ENCODE data around the gene TMEM89. TPM values are rescaled to one million over a fixed set of nuclear protein-coding genes. Genes with fewer than 3 reads are reported as not detected.

TMEM89 gene
- polyA plus RNA-seq, 1 experiment: not detected

DNA sequence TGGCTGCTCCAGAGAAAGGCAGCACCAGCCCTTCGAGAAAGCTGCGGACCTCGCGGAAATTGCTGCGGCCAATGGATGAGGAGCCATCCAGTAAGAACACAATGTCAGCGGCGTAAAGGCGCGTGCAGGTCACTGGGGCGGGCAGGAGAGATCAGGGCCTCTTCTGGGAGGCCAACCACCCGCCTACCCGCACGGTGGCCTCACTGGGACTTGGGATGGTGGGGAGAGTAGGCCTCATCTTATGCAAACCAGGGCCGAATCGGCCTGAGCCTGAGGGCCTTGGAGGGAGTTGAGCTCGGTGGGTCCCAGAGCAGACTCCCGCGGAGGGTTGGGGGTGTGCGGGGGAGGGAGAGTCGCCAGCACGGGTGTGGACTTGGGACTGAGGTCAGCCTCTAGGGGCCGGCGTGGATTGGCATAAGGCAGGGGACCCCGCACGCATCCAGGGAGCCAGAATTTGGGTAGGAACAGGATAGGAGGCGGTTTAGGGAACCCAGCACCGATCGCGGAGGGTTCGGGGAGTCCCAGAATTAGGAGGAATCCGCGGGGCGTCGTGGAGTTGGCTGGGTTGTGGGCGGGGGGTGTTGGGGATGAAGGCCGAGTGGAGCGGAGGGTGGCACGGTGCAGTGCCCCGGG, 27.0 kb downstream of the TMEM89 start:
- POLR2A ChIA-PET: no interaction called here
- Histone ChIP-seq H3K27me3 (ENCODE audit: control insufficient read depth, insufficient read depth, low read length) (no peaks in the 10 kb centered on the region), H3K4me3 (ENCODE audit: low read depth, low read length) (peak overlapping the region; percentile 65), H3K27ac (ENCODE audit: low read depth, low read length) (peak overlapping the region; percentile 65), H3K9me3 (ENCODE audit: control insufficient read depth, insufficient read depth, low read length) (no peaks in the 10 kb centered on the region; the same call in 1 of the 2 replicates)
- TF ChIP-seq, protein P1, sequence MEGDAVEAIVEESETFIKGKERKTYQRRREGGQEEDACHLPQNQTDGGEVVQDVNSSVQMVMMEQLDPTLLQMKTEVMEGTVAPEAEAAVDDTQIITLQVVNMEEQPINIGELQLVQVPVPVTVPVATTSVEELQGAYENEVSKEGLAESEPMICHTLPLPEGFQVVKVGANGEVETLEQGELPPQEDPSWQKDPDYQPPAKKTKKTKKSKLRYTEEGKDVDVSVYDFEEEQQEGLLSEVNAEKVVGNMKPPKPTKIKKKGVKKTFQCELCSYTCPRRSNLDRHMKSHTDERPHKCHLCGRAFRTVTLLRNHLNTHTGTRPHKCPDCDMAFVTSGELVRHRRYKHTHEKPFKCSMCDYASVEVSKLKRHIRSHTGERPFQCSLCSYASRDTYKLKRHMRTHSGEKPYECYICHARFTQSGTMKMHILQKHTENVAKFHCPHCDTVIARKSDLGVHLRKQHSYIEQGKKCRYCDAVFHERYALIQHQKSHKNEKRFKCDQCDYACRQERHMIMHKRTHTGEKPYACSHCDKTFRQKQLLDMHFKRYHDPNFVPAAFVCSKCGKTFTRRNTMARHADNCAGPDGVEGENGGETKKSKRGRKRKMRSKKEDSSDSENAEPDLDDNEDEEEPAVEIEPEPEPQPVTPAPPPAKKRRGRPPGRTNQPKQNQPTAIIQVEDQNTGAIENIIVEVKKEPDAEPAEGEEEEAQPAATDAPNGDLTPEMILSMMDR (IDR thresholded peaks at IDR 0.05; ENCODE audit: low read depth, low read length): no peak
- CTCF ChIA-PET: no interaction called here
- no peak for DNase-seq (ENCODE audit: low read depth, low spot score)

DNA sequence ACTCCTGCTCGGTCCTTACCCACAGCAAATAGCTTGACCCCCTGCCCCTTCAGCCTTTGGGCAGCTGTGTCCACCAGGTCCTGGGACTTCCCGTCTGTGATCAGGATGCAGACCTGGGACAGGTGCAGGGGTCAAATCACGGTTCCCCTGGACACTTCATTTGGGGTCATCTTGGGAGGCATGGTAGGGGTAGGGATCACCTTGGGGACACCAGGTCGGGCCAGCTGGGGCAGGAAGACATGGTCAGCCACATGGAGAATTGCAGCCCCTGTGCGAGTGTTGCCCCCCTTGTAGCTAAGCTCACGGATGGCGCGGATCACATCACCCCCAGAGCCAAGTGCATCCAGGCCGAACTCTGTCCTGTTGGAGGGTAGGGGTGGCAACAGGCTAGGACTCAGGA, 28.2 kb downstream of the TMEM89 start:
- H3K4me3 ChIP-seq (ENCODE audit: low read depth, low read length): peak overlapping the region; percentile 65
- DNase-seq (ENCODE audit: low read depth, low spot score): no peak
- H3K9me3 ChIP-seq (ENCODE audit: control insufficient read depth, insufficient read depth, low read length): no peaks in the 10 kb centered on the region; the same call in 1 of the 2 replicates
- TF ChIP-seq, protein P1 (IDR thresholded peaks at IDR 0.05; ENCODE audit: low read depth, low read length): no peak
- ChIA-PET CTCF (no interaction called here), POLR2A (interaction anchor here (0.8 kb wide), 1 partner anchor 37 kb away, joined by 3 read pairs; the partner anchor contains the start of gene PFKFB4)
- H3K27ac ChIP-seq (ENCODE audit: low read depth, low read length): no peak overlapping the region
- H3K27me3 ChIP-seq (ENCODE audit: control insufficient read depth, insufficient read depth, low read length): no peaks in the 10 kb centered on the region

DNA sequence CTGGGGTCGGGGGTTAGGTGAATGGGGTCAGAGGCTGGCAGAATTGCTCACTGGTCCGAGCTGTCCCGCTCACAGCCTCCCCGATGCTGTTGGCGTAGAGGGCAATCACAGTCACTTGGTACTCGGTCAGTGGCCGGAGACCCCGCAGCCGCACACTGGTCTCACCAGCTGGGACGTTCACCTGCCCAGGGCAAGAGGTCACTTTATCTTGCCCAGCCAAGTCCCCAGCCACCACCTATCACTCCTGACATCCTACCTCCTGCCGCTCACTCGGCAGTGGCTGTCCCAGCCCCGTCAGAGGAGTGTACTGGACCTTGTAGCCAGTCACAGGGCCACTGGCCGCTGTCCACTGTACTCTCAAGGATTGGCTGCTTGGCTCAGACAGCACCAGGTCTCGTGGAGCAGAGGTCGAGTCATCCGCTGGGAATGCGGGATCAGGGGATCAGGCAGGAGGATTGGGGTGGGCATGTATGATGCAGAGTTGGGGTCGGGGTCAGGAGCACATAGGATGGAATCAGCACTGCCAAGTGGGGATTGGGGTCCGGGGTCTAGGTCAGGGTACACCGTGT, 29.0 kb downstream of the TMEM89 start:
- H3K27ac ChIP-seq (ENCODE audit: low read depth, low read length): no peak overlapping the region
- CTCF ChIA-PET: interaction anchor here (0.6 kb wide), 1 partner anchor 29 kb away, joined by 5 read pairs; no protein-coding TSS in a partner anchor
- TF ChIP-seq, protein P1 (IDR thresholded peaks at IDR 0.05; ENCODE audit: low read depth, low read length): no peak
- DNase-seq (ENCODE audit: low read depth, low spot score): no peak
- H3K9me3 ChIP-seq (ENCODE audit: control insufficient read depth, insufficient read depth, low read length): no peaks in the 10 kb centered on the region; the same call in 1 of the 2 replicates
- POLR2A ChIA-PET: no interaction called here
- H3K4me3 ChIP-seq (ENCODE audit: low read depth, low read length): no peak overlapping the region
- no peaks in the 10 kb centered on the region for H3K27me3 ChIP-seq (ENCODE audit: control insufficient read depth, insufficient read depth, low read length)

DNA sequence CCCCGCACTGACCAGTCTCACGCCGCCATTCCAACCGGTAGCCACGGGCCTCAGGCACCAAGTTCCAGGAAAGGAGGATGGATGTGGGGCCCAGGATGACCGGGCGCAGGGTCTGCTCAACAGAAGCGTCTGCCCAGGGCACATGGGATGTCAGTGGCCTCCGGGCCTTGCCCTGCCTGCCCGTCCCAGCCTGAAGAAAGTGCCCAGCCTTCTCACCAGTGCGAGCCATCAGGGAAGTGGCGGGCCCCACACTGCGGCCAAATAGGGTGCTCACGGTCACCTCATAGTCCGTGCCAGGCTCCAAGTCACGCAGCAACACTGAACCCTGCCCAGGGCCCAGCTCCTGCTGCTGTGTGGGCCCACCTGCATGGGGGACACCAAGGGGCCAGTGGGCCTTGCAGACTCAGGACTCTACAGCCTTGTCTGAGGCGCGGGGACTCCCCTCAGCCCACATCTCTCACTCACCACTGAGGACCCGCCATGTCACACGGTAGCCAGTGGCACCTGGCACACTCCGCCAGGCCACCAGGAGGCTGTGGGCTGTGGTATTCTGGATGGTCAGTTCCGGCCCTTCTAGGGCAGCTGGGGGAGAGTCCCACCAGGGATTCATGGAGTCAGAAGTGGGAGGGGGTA, 29.6 kb downstream of the TMEM89 start:
- H3K27me3 ChIP-seq (ENCODE audit: control insufficient read depth, insufficient read depth, low read length): no peaks in the 10 kb centered on the region
- H3K27ac ChIP-seq (ENCODE audit: low read depth, low read length): no peak overlapping the region
- ChIA-PET POLR2A (no interaction called here), CTCF (interaction anchor here (0.6 kb wide), 1 partner anchor 28 kb away, joined by 5 read pairs; no protein-coding TSS in a partner anchor)
- TF ChIP-seq, protein P1 (IDR thresholded peaks at IDR 0.05; ENCODE audit: low read depth, low read length): no peak
- DNase-seq (ENCODE audit: low read depth, low spot score): no peak
- H3K4me3 ChIP-seq (ENCODE audit: low read depth, low read length): no peak overlapping the region
- H3K9me3 ChIP-seq (ENCODE audit: control insufficient read depth, insufficient read depth, low read length): no peaks in the 10 kb centered on the region; the same call in 1 of the 2 replicates

DNA sequence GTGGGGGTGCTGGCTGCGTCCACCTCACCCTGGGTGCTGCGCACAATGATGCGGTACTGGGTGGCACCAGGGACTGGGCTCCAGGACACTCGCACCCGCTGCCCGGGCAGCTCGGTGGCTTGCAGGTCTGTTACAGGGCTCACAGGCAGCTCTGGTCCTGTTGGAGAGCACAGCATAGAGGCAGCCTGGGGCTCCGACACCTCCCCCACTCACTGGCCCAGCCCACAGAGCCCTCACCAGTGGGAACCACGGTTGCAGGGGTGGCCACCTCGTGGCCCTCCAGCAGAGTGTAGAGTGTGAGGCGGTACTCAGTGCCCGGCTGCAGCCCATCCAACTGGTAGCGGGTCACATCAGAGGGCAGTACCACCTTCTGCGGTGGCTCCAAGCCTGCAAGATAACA, 30.1 kb downstream of the TMEM89 start:
- CTCF ChIA-PET: no interaction called here
- POLR2A ChIA-PET: no interaction called here
- no peak for DNase-seq (ENCODE audit: low read depth, low spot score)

More for the DNA sequence above, 30.1 kb downstream of the TMEM89 start:
- Histone ChIP-seq H3K4me3 (ENCODE audit: low read depth, low read length) (no peak overlapping the region), H3K27ac (ENCODE audit: low read depth, low read length) (no peak overlapping the region), H3K27me3 (ENCODE audit: control insufficient read depth, insufficient read depth, low read length) (no peaks in the 10 kb centered on the region), H3K9me3 (ENCODE audit: control insufficient read depth, insufficient read depth, low read length) (no peaks in the 10 kb centered on the region; the same call in 1 of the 2 replicates)
- TF ChIP-seq, protein P1 (IDR thresholded peaks at IDR 0.05; ENCODE audit: low read depth, low read length): no peak

All from AG04450 (cell line).